NCI-H82 treated with DMSO at 0.1 percent for 48 hours (cell line): ENCODE data around the gene RPS15.
A peak's percentile ranks its signal among the peaks of the same experiment; 100 is the strongest.
"Not testable (repeated sequence)": the region's sequence is repeated elsewhere in the genome, so short reads cannot be mapped to it uniquely, and the experiment has no call there.

Source experiments
- DNase-seq: peaks from one replicate; lab custom pipeline; 2025; ENCODE audit not compliant: unreplicated experiment; lab: John Stamatoyannopoulos, UW

Gene RPS15

DNA sequence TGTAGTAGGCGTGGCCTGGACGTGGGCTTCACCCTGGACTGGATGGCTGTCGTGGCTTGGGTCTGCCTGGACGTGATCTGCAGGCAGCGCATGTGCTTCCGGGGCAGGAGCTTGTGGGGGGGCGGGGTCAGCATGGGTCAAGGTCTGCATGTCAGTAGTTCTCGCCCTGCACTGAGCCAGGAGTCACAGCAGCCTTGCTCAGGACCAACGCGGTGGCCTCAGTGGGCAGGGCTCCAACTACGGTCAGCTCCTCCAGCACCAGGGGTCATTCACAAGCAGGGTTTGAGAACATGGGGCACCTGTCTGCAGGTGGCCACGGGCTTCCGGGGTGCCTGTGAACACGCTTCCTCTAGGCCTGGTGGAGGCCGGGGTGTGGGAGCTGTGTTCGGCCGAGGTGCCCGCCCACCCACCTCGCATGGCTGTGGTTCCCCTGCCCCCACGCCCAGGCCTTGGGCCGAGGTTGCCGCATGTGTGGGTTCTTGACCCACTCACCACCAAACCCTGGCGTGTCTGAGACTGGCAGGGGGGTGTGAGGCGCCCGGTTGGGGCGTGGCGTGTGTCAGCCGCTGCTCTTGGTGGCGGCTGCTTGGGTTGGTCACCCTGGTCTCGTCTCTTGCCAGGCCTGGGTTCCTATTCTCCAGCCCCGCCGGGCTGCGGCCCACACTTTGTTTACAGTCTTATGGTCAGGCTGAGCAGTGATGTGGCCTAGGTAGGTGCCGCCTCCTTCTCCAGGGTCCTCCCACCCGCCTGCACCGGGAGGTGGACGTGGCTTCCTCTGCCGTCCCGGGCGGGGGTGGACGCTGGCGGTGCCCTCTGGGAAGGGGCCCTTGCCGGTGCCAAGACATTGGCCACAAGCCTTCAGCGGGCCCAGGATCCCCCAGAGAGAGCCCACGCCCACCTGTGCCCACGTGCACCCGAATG, 4.8 kb upstream of the RPS15 start:
- no peak for DNase-seq

DNA sequence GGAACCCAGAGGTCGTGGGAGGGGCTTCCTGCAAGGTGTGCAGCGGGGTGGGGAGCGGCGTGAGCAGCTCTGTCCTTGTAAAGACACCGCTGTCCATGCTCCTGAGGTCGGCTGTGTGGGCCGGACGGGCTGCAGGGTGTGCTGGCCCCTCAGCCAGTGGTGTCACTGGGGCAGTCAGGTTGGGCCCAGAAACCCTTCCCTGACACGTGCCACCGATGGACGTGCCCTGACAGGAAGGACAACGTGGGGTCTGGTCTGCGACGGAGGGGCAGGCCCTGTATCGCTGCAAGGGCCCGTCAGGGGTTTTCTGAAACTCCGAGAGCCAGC, 4.2 kb upstream of the RPS15 start:
- DNase-seq, result no peak

DNA sequence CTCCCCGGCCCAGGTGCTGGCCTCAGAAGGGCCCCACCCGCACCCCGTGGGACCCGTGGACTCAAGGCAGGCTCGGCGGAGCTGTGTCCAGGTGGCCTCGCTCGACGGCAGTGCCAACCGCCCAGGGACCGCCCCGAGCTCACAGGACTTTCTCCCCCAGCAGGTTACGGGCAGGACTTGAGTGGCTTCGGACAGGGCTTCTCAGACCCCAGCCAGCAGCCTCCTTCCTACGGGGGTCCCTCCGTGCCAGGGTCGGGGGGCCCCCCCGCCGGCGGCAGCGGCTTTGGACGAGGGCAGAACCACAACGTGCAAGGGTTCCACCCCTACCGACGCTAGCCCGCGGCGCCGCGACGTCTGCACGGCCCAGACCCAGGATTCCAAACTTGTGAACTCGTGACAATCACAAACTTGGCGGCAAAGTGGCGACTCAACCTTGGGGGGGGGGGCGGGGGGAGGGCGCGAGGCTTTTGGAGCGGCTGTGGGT, 3.6 kb upstream of the RPS15 start:
- no peak for DNase-seq

DNA sequence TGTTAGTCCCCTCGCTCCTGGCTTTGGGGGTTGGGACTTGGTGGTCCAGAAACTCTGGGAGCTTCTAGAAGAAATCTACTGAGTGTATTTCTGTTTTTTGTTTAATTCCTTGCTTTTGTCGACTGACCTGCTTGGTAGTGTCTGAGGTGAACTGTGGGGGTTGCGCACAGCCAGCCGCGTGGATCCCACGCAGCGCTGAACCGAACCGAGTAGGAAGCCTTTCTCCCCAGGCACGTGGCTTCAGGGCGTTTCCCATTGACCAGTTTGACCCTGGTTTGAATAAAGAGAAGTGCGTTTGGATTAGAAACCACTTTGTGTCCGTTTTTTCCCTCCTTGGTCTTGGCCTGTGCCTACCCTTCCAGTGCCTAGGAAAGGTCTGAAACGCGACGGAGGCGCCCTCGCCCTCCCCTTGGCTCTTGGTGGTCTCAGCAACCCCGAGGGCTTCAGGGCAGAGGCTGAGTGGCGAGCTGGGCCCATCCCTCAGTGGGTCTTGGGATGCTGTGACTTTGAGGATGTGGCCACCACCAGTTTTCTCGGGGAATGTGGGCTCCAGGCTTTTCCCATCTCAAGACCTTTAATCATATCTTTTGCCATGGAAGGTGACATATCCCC, 2.7 kb upstream of the RPS15 start:
- no peak for DNase-seq

DNA sequence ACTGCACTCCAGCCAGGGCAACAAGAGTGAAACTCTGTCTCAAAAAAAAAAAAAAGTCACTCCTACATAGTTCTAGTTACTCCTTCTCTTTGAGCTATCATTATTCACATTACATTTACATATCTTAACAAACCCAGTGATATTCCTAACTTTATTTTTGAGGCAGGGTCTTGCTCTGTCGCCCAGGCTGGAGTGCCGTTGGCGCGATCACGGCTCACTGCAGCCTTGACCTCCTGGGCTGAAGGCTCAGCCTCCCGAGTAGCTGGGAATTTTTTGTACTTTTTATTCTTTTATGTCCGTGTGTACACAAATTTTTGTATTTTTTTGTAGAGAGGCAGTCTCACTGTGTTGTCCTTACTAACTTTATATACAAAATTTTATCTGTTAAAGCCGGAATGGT, 587 bp upstream of the RPS15 start:
- no peak for DNase-seq

DNA sequence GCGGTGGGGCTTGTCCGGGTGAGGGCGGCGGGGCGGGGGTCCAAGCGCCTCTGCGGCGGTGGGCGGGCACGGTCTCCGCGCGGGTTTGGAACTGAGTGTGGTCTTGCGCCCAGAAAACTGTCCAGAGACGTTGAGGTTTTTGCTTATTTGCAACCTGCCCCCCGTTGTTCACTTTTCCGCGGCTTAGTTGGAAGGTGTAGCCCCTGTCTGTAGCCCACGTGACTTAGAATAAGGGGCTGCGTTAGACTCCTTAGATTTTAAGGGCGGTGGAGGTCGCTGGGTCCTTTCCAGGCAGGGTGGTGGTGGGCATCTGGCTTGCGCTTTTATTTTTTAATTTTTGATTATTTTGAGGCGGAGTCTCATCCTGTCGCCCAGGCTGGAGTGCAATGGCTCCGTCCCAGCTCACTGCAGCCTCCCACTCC, 748 bp downstream of the RPS15 start:
- DNase-seq, result no peak

DNA sequence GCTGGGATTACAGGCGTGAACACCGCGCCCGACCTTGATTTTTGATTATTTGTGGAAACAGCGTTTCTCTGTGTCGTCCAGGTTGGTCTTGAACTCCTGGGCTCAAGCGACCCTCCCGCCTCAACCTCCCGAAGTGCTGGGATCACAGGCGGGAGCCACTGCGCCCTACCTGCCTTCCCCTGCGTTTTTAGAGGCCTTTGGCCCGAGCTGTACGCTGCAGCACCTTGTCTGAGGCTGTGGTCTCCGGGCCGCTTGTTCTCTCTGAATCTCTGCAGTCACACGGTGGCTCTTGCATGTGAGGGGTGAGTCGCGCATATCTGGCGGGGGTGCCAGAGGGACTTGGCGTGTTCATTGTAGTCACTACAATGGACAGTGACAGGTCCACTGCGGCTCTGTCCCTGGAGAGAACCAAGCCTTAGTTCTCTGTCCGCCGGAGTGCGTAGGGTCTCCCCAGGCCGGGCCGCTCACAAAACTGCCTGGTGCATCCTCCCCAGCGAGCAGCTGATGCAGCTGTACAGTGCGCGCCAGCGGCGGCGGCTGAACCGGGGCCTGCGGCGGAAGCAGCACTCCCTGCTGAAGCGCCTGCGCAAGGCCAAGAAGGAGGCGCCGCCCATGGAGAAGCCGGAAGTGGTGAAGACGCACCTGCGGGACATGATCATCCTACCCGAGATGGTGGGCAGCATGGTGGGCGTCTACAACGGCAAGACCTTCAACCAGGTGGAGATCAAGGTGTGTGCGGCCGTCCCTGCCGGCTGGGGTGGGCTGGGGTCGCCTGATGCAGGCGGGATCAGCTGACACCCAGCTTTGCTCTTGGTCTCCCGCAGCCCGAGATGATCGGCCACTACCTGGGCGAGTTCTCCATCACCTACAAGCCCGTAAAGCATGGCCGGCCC, 1.6 kb downstream of the RPS15 start:
- not testable (repeated sequence) for DNase-seq

DNA sequence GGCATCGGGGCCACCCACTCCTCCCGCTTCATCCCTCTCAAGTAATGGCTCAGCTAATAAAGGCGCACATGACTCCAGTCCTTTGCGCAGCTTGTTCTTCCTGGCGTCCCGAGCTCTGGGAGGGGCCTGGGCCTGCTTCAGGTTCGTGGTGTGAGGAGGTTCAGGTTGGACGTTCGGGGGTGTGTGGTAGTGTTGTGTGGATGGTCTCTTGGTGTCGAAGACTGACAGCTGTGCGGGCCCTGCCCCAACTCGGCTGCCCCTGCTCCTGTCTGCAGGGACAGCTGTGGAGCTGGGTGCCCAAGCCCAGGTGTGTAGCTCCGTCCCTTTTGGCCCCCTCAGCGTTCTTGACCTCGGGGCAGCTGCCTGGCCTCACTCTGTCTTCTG, 2.2 kb downstream of the RPS15 start:
- DNase-seq, result no peak

DNA sequence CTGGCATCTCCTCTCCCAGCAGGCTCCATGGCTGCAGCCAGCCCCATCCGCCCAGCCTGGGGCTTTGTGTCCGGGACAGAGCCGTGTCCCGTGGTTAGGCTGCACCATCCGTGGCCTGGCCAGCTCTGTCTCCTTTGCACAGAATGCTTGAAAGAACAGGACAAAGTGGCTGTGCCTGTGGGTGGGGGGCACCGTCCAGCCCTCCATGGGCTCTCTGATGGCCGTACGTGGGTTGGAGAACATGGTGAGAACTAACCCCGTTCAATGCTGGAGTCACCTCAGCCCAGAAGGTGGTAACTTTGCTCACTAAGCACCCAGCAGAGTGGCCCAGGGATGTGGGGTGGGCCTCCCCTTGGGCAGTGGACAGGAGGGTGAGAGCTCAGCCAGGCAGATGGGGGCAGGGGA, 2.8 kb downstream of the RPS15 start:
- DNase-seq, result no peak

DNA sequence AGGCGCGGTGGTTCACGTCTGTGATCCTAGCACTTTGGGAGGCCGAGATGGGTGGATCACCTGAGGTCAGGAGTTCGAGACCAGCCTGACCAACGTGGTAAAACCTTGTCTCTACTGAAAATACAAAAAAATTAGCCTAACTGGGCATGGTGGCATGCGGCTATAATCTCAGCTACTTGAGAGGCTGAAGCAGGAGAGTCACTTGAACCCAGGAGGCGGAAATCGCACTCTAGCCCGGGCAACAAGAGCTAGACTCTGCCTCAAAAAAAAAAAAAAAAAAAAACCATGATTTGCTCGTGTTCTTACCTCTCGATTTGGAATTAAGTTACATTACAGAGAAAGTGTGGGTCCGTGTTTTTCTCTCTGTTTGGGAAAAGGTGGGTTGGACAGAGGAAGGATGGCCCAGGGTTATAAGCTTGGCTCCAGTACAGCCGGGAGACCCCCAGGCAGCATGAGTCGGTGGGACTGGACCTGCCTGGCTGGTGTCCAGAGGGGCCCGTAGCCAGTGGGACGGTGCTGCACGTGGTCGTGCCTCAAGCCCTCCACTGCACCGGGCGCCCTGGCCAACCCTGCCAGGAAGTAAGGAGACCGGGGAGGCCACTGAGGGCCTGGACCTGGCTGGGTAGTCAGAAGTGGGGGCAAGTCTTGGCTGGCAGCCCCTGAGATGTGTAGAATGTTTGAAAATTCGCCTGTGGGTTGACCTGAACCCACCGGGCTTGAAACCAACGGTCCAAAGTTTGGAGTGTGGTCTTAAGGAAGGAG, 3.7 kb downstream of the RPS15 start:
- no peak for DNase-seq

DNA sequence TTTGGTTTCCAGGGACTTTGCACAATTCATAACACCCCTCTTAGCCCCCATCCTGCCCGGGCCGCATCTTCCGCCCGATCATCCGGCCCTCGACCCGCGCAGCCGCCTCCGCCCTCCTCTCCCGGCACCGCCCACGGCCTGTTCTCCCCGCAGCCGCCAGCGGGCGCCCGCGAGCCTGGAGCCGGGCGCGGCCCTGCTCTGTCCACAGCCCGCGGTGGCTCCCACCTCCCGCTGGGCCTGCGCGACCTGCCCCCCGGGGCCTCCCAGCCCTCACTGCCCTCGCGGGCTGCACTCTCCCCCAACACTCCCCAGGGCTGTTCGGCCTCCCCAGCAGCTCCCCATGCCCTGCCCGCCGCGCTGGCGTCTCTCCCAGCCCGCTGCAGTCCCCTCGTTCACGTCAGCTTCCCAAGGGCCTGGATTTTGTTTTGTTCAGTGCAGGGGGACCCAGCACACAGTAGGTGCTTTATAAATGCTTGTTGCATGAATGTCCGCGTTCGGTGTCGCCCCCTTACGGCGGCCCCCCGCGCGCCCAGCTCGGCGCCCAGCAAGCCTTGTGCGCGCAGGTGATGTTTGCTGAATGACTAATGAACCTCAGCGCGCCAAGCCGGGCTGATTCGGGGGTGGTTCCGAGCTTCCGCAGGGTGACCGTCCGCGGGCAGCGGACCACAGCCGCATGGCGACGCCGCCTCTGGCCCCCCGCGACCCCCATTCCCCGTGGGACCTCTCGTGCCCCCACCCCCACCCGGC, 7.2 kb downstream of the RPS15 start:
- no peak for DNase-seq

DNA sequence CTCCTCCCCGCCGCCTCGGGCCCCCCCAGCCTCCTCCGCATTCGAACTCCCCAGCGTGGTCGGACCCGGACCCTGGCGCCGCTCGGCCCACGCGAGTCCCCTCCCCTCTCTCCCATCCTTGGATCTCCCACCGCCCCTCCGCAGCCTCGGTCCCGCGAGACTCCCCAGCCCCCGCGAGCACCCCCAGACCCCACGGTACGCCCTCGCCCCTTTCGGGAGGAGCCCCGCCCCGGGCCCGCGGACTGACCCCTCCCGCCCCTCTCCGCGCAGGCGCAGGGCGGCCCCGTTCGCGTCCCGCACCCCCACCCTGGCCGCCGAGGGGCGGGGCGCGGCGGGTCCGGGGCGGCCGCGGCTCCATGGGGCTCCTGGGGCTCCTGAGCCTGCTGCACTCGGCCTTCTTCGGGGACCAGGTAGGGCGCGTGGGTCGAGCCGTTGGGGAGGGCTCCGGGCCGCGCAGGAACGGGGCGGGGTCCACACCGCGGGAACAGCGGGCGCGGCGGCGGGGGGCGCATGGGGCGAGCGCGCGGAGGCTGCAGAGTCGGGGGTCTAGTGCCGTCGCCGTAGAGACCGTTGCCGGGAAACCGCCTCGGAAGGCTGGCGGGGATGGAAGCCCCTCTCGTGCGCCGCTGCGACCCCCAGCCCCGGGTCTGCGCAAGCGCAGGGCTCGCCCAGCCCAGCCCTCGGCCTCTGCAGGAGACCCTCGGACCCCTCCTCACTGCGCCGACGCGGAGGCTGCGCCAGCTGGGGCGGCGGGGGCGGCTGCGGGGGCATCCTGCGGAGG, 7.9 kb downstream of the RPS15 start:
- DNase-seq, result no peak

DNA sequence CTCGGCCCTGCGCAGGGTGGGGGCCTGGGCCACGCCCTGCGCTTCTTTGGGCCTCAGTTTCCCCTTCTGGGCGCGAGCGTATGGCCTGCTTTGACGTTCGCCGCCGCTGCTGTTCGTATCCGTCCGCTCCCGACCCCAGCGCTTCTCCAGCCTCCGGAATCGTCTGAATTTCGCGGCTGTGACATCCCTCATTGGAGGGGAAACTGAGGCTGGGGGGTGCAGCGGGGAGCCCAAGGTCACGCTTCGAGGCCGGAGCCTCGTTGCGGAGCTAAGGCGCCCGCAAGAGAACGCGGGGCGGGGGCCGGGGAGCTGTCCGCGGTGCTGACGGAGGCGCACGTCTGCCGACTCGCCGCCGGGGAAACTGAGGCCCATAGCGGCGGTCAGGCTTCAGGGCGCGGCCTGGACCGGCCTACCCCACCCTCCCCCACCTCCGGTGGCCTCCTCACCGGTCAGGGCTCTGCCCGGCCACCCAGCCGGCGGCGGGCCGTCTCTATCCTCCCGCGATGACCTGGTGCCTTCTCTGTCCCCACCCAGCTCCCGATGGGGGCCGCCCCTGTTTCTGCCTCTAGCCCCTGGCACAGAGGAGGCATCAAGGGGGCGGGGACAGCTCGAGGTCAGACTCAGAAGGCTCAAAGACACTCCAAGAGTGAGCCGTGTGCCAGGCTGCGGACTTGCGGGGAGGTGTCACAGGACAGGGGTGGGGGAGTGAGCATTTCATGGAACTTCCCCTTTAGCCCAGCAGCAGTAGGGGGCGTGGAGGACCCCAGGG, 8.7 kb downstream of the RPS15 start:
- no peak for DNase-seq

DNA sequence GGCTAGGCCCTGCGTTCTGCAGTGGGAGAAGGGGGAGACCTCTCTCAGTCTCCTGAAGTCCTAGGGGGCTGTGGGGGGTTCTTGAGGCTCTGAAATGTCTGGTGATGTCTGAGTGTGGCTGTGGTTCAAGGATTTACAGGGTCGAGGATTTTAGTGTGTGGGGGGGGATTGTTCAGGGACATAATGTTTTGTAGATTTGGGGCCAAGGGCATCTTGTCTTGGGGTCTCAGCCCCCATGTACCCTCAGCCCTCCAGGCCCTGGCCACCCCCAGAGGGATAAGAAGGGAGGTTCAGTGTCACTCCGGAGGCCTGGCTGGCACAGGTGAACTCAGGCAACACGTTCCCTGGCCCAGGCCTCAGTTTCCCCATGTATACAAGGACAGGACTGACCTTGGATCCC, 9.3 kb downstream of the RPS15 start:
- DNase-seq, result no peak

DNA sequence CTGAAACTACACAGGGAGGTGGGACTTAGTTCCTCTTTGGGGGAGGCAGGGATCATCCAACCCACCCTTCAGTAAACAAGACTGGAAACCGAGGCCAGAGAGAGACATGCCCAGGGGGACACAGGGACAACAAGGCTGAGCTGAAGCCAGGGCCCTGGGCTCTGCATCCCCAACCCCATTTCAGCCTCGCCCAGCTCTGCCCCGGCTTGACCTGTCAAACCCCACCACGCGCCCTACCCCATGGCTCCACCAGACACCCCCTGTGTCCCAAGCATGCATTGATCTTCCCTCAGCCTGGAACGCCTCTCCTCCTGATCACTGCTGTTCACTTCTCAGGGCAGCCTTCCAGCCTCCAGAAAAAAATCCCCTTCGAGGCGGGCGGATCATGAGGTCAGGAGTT, 9.7 kb downstream of the RPS15 start:
- DNase-seq, result no peak

DNA sequence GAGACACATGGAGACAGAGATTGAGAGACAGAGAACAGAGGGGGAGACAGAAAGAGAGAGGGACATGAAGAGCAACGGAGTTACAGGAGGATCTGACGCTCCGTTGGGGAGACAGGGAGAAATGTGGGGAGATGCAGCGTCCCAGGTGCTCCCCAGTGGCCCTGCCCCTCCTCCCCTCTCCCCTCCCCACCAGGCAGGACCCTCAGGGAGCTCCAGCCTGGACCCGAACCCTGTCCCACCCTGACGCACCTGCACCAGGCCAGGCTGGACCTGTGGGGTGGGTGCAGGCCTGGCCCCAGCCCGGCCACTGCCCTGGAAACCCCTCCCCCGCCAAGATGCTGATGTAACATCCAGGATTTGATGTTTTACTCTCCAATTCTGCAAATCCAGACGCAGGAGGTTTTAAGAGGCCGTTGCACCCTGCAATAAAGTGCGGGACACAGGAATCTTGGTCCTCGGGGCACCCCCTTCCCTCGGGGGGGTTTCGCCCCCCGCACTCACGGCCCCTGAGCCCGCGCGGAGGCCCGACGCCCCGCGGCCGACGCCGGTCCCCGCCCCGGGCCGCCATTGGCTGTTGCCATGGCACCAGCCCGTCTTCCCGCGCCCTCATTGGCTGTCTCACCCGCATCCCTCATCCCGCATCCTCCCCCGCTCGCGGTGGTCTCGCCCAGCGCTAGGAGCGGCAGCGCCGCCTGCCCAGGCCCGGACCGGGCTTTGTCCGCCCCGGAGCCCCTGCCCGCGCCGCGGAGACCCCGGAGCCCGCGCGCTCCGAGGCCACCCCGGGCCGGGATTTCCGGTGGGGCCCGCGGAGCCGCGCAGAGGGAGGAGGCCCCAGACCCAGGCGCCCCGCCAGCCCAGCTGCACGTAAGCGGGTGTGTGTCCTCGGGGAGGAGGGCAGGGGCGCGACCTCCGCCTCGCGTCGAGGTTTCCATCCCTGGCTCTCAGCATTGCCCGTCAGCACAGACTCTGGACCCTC, 11.6 kb downstream of the RPS15 start, which contains the start of gene APC2:
Gene APC2 (plus strand): TSS at position 655 of the 976 bp plus-strand sequence. CDS start 2,881 bp downstream, outside the sequence.
- peak; percentile 10 for DNase-seq
